ENCODE results near the gene DNAJC1. TPM values are rescaled to one million over a fixed set of nuclear protein-coding genes. Genes with fewer than 3 reads are reported as not detected.

DNAJC1 gene
- total RNA-seq, 1 experiment from 2014 or later, result 19.1 TPM

- no TSS peak for BruUV-seq (replicated peaks)
- no peaks in the 10 kb centered on the region for H3K27me3 ChIP-seq (ENCODE audit: insufficient read depth, low read depth)
- H4K20me1 ChIP-seq (ENCODE audit: insufficient read depth), result no peaks in the 10 kb centered on the region
- POLR2A ChIA-PET (ENCODE audit: unreplicated experiment), result no interaction called here
- no peak overlapping the region for H3K4me2 ChIP-seq
- H3K27ac ChIP-seq, result no peak overlapping the region
- H3K79me2 ChIP-seq (ENCODE audit: low read depth), result no peaks in the 10 kb centered on the region
- CTCF ChIA-PET, result interaction anchor here (0.5 kb wide), 1 partner anchor 259 kb away, joined by 3 read pairs; no protein-coding TSS in a partner anchor
- TF ChIP-seq EZH2 (IDR thresholded peaks at IDR 0.05; ENCODE audit: low read depth) (no peak), CTCF (conservative IDR thresholded peaks at IDR 0.05) (no peak)
- H3K36me3 ChIP-seq (ENCODE audit: low read depth), result no peaks in the 10 kb centered on the region
- H3K4me1 ChIP-seq (replicated peaks; ENCODE audit: insufficient read depth), result no peaks in the 10 kb centered on the region
- no peaks in the 10 kb centered on the region for H3K9me2 ChIP-seq (ENCODE audit: insufficient read depth)
- no peak for DNase-seq
- intact Hi-C loops (cut with micrococcal nuclease; ENCODE audit: unreplicated experiment), result no loop called here
- no peaks in the 10 kb centered on the region for H3K9me3 ChIP-seq (ENCODE audit: insufficient read depth, low read depth)
- no peak overlapping the region for H3K4me3 ChIP-seq
- H2AFZ ChIP-seq, result no peak overlapping the region
- no peaks in the 10 kb centered on the region for H3F3A ChIP-seq (ENCODE audit: insufficient read depth, low read depth)
These were observed 243.2 kb downstream of the DNAJC1 start for GRCh38 chr10:21760332-21760731.

GRCh38 chr10:21759232-21759631 lies 244.3 kb downstream of the DNAJC1 start:
- CTCF ChIA-PET, result no interaction called here
- H3K27ac ChIP-seq, result no peak overlapping the region
- H3K4me2 ChIP-seq, result no peak overlapping the region
- no peak for DNase-seq
- H3K4me1 ChIP-seq (replicated peaks; ENCODE audit: insufficient read depth), result no peaks in the 10 kb centered on the region
- H3K27me3 ChIP-seq (ENCODE audit: insufficient read depth, low read depth), result no peaks in the 10 kb centered on the region
- H3F3A ChIP-seq (ENCODE audit: insufficient read depth, low read depth), result no peaks in the 10 kb centered on the region
- no peaks in the 10 kb centered on the region for H3K9me3 ChIP-seq (ENCODE audit: insufficient read depth, low read depth)
- no TSS peak for BruUV-seq (replicated peaks)
- TF ChIP-seq EZH2 (IDR thresholded peaks at IDR 0.05; ENCODE audit: low read depth), result no peak
- TF ChIP-seq CTCF (conservative IDR thresholded peaks at IDR 0.05), result no peak
- intact Hi-C loops (cut with micrococcal nuclease; ENCODE audit: unreplicated experiment), result no loop called here
- H3K9me2 ChIP-seq (ENCODE audit: insufficient read depth), result no peaks in the 10 kb centered on the region
- H3K4me3 ChIP-seq, result no peak overlapping the region
- no peaks in the 10 kb centered on the region for H3K36me3 ChIP-seq (ENCODE audit: low read depth)
- POLR2A ChIA-PET (ENCODE audit: unreplicated experiment), result no interaction called here
- H4K20me1 ChIP-seq (ENCODE audit: insufficient read depth), result no peaks in the 10 kb centered on the region
- H3K79me2 ChIP-seq (ENCODE audit: low read depth), result no peaks in the 10 kb centered on the region
- no peak overlapping the region for H2AFZ ChIP-seq

- Histone ChIP-seq H3K27me3 (ENCODE audit: insufficient read depth, low read depth) (no peaks in the 10 kb centered on the region), H3K79me2 (ENCODE audit: low read depth) (no peaks in the 10 kb centered on the region), H3F3A (ENCODE audit: insufficient read depth, low read depth) (no peaks in the 10 kb centered on the region), H3K9me3 (ENCODE audit: insufficient read depth, low read depth) (no peaks in the 10 kb centered on the region), H3K27ac (no peak overlapping the region), H2AFZ (no peak overlapping the region), H4K20me1 (ENCODE audit: insufficient read depth) (no peaks in the 10 kb centered on the region), H3K4me2 (no peak overlapping the region), H3K4me3 (no peak overlapping the region), H3K4me1 (replicated peaks; ENCODE audit: insufficient read depth) (no peaks in the 10 kb centered on the region), H3K9me2 (ENCODE audit: insufficient read depth) (no peaks in the 10 kb centered on the region), H3K36me3 (ENCODE audit: low read depth) (no peaks in the 10 kb centered on the region)
- no peak for TF ChIP-seq EZH2 (IDR thresholded peaks at IDR 0.05; ENCODE audit: low read depth)
- no peak for TF ChIP-seq CTCF (conservative IDR thresholded peaks at IDR 0.05)
- BruUV-seq (replicated peaks), result no TSS peak
- POLR2A ChIA-PET (ENCODE audit: unreplicated experiment), result no interaction called here
- intact Hi-C loops (cut with micrococcal nuclease; ENCODE audit: unreplicated experiment), result no loop called here
- no peak for DNase-seq
- CTCF ChIA-PET, result no interaction called here
These were observed 244.8 kb downstream of the DNAJC1 start for GRCh38 chr10:21758696-21759095.
